Fibroblast of lung (primary cell): Measurements from ENCODE around the gene PCGF3.

Experiments used
- EZH2 ChIP-seq: IDR thresholded peaks from 2 replicates; pipeline ENCODE4 v1.5.1; 2012; ENCODE audit warnings: low read length, control low read depth, mild to moderate bottlenecking; ENCODE audit errors: missing control alignments
- TF ChIP-seq, protein P1 (sequence below), 2 donors: IDR thresholded peaks in 1 of 2; conservative IDR thresholded peaks in 1 of 2; 1 replicate in 1 of 2; 2 replicates in 1 of 2; pipeline ENCODE4 v1.5.1; 2011 to 2012; ENCODE audit warnings: low read length in 2 of 2, control low read depth in 1 of 2, inconsistent platforms in 1 of 2, low read depth in 1 of 2, mild to moderate bottlenecking in 1 of 2

GRCh38 chr4:661881-662761 lies 43.5 kb upstream of the PCGF3 start:
- TF ChIP-seq, protein P1, sequence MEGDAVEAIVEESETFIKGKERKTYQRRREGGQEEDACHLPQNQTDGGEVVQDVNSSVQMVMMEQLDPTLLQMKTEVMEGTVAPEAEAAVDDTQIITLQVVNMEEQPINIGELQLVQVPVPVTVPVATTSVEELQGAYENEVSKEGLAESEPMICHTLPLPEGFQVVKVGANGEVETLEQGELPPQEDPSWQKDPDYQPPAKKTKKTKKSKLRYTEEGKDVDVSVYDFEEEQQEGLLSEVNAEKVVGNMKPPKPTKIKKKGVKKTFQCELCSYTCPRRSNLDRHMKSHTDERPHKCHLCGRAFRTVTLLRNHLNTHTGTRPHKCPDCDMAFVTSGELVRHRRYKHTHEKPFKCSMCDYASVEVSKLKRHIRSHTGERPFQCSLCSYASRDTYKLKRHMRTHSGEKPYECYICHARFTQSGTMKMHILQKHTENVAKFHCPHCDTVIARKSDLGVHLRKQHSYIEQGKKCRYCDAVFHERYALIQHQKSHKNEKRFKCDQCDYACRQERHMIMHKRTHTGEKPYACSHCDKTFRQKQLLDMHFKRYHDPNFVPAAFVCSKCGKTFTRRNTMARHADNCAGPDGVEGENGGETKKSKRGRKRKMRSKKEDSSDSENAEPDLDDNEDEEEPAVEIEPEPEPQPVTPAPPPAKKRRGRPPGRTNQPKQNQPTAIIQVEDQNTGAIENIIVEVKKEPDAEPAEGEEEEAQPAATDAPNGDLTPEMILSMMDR (conservative IDR thresholded peaks at IDR 0.05 in 1 of 2, IDR thresholded peaks at IDR 0.05 in 1 of 2; ENCODE audit: low read depth in 1 of 2, low read length in 2 of 2) = no peak
- no peak for TF ChIP-seq EZH2
